Cardiac muscle cell (in vitro differentiated cells and primary cell): Measurements from ENCODE around the gene RCOR1. TPM values are rescaled to one million over a fixed set of nuclear protein-coding genes. Genes with fewer than 3 reads are reported as not detected.

ENCODE experiments used
- DNase-seq, 2 donors: peaks; one replicate each; pipeline versions ENCODE4 v3.0.0 to v3.0.0-alpha.2; 2010 to 2017; ENCODE audit warnings: low read depth in 1 of 2, low spot score in 1 of 2
- H3K27ac ChIP-seq: fragments of 200-600 bp; sonication (generic); 2 replicates; pipeline ENCODE4 v1.5.1; 2016
- H3K27me3 ChIP-seq: fragments of 200-600 bp; sonication (generic); 2 replicates; pipeline ENCODE4 v1.6.0; 2016; ENCODE audit warnings: control low read depth
- H3K36me3 ChIP-seq: fragments of 200-600 bp; sonication (generic); 2 replicates; pipeline ENCODE4 v1.5.1; 2016; ENCODE audit warnings: control low read depth
- H3K4me1 ChIP-seq: fragments of 200-600 bp; sonication (generic); 2 replicates; pipeline ENCODE4 v1.8.1; 2017; ENCODE audit warnings: low read depth, mild to moderate bottlenecking, mixed run types
- H3K4me3 ChIP-seq: fragments of 200-600 bp; sonication (generic); 2 replicates; pipeline ENCODE4 v1.5.1; 2016; ENCODE audit warnings: mild to moderate bottlenecking
- H3K9me3 ChIP-seq: fragments of 200-600 bp; sonication (generic); 2 replicates; pipeline ENCODE4 v1.5.1; 2017; ENCODE audit warnings: low read depth, mild to moderate bottlenecking, control low read depth
- CTCF ChIP-seq: IDR thresholded peaks from 2 replicates; pipeline ENCODE4 v1.5.1; 2012; ENCODE audit warnings: low read depth, mild to moderate bottlenecking, low read length
- polyA plus RNA-seq: library from polyadenylated mRNA; unstranded; fragments of >200 nt; fragmentation: Nextera tagmentation; extraction: Ambion mirVana; gene quantifications from 2 replicates; pipeline ENCODE4 v1.2.1, GENCODE V29; 2016
- total RNA-seq: library from RNA; depleted of rRNA; stranded (reverse); fragments of >200 nt; gene quantifications from 2 replicates; pipeline ENCODE4 v1.2.3, GENCODE V29; 2016

RCOR1 gene
- total and polyA plus RNA-seq, 2 experiments from 2014 or later: 5.3 to 17.0 TPM

DNA sequence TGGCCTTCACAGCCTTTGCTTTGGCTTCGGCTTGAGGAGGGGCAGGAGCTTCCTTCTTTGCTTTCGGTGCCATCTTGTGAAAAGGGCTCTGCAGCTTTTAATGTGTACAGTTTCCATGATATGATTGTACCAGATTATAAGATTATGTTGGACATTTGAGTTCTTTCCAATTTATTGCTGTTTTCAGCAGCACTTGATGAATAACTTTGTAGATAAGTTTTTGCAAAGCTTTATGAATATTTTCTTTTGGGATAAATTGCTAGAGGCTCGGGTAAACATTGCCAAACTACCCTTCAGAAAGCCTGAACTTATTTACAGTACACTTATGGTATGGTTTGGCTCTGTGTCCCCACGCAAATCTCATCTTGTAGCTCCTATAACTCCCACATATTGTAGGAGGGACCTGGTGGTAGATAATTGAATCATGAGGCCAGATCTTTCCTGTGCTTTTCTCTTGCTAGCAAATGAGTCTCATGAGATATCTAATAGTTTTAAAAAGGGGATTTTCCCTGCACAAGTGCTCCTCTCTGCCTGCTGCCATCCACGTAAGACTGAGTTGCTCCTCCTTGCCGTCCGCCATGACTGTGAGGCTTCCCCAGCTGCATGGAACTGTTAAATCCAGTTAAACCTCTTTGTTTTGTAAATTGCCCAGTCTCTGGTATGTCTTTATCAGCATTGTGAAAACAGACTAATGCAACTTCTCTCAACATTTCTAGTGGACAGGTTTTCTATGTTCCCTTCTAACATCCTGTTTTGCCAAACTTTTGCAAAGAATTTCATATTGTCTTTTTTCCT, 70.4 kb downstream of the RCOR1 start:
- DNase-seq: peak in 1 of 2 donors; percentile 46
- Histone ChIP-seq H3K4me1 (peaks cover 7% of the 10 kb centered on the region), H3K27ac (no peak overlapping the region)

DNA sequence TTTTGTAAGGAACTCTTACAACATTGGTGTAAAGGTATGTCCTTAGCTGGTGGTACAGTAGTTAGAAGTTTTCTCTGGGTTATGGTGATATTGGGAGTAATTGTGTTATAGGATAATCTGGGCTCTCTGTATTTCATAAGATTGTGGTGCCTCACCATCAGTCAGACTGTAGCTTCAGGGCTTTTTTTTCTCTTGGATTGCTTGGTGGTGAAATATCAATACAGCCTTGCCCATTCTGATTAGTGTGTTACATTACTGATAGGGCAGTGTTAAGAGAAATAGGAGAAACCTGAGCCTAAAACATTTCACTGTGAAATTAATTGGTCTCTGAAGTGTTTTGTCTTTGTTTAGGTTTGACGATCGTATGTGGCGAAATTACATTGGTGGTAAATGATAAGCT, 71.0 kb downstream of the RCOR1 start:
- no peak overlapping the region for H3K27ac ChIP-seq

More for the DNA sequence above, 70.4 kb downstream of the RCOR1 start:
- no peak for TF ChIP-seq CTCF
- H3K4me3 ChIP-seq: no peak overlapping the region
- H3K9me3 ChIP-seq: no peaks in the 10 kb centered on the region
- no peaks in the 10 kb centered on the region for H3K27me3 ChIP-seq
- no peaks in the 10 kb centered on the region for H3K36me3 ChIP-seq

DNA sequence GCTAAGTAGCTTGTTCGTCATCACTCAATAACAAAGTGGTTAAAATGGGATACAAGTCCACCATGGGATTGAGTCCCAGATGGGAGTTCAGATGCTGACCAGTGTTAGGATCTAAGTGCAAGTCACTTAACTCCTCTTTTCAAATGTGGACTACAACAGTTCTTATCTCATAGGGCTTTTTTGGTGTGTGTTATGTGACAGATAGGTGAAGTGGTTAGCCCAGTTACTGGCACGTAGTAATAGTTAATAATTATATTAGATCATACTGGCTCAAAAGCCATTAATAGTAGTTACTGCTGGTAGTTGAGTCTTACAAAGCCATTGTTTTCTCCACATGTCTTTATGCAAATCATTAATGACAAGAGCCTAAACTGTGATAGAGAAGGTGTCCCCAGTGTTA, 73.2 kb downstream of the RCOR1 start:
- no peaks in the 10 kb centered on the region for H3K36me3 ChIP-seq
- no peaks in the 10 kb centered on the region for H3K9me3 ChIP-seq
- H3K4me3 ChIP-seq: no peak overlapping the region
- H3K27ac ChIP-seq: no peak overlapping the region
- no peaks in the 10 kb centered on the region for H3K27me3 ChIP-seq
- peak in 1 of 2 donors; percentile 19 for DNase-seq
- TF ChIP-seq CTCF: no peak
- peaks cover 7% of the 10 kb centered on the region for H3K4me1 ChIP-seq

More for the DNA sequence above, 71.0 kb downstream of the RCOR1 start:
- no peak overlapping the region for H3K4me3 ChIP-seq
- no peaks in the 10 kb centered on the region for H3K9me3 ChIP-seq
- DNase-seq: no peak
- H3K36me3 ChIP-seq: no peaks in the 10 kb centered on the region
- no peak for TF ChIP-seq CTCF
- peaks cover 7% of the 10 kb centered on the region for H3K4me1 ChIP-seq
- H3K27me3 ChIP-seq: no peaks in the 10 kb centered on the region

- peaks cover 7% of the 10 kb centered on the region for H3K4me1 ChIP-seq
- no peak overlapping the region for H3K27ac ChIP-seq
- H3K27me3 ChIP-seq: no peaks in the 10 kb centered on the region
- no peak for DNase-seq
- H3K4me3 ChIP-seq: no peak overlapping the region
- TF ChIP-seq CTCF: no peak
- no peaks in the 10 kb centered on the region for H3K9me3 ChIP-seq
- H3K36me3 ChIP-seq: no peaks in the 10 kb centered on the region
Observed at GRCh38 chr14:102666635-102667034, 74.2 kb downstream of the RCOR1 start.

DNA sequence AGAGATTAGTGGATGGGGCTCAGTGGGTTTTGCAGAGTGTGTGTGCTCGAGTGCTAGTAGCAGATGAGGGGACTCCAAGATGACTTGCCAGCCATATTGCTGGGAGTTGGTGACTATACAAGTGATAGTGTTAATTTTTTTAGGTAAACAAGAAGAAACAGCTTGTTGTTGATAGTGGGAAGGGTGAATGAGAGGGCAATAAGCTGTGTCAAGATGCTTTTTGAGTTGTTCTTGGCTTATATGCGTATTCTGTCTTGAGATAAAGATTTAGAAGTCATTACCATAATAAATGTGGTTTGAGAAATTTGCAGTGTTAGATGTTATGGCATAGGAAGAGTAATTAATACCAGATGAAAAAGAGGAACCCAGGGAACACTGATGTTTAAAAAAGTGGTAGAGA, 75.3 kb downstream of the RCOR1 start:
- H3K4me3 ChIP-seq: no peak overlapping the region
- H3K4me1 ChIP-seq: peaks cover 7% of the 10 kb centered on the region
- TF ChIP-seq CTCF: no peak
- no peaks in the 10 kb centered on the region for H3K9me3 ChIP-seq
- H3K36me3 ChIP-seq: no peaks in the 10 kb centered on the region
- no peak for DNase-seq
- H3K27ac ChIP-seq: no peak overlapping the region
- no peaks in the 10 kb centered on the region for H3K27me3 ChIP-seq
